Thoracic aorta (tissue), 2 donors: ENCODE data around the gene MIEF2. TPM values are rescaled to one million over a fixed set of nuclear protein-coding genes. Genes with fewer than 3 reads are reported as not detected.

Experiments
- ATAC-seq: fragments of 150-250 bp; one replicate; pipeline ENCODE4 v1.8.0; 2017; ENCODE audit warnings: low read depth; ENCODE audit not compliant: insufficient number of reproducible peaks, low FRiP score
- DNase-seq: peaks from one replicate; pipeline ENCODE4 v3.0.0-alpha.2; 2020; ENCODE audit warnings: low spot score
- H3K27ac ChIP-seq, 2 donors: fragments of 200-600 bp; sonication (generic); 1 replicate in 1 of 2; 2 replicates in 1 of 2; pipeline ENCODE4 v1.5.1; 2016; ENCODE audit warnings: mild to moderate bottlenecking in 2 of 2, moderate library complexity in 2 of 2
- H3K27me3 ChIP-seq: fragments of 200-600 bp; sonication (generic); replicated peaks from 2 replicates; pipeline ENCODE4 v1.6.0; 2016; ENCODE audit warnings: mild to moderate bottlenecking; ENCODE audit not compliant: insufficient read depth
- H3K36me3 ChIP-seq: fragments of 200-600 bp; sonication (generic); one replicate; pipeline ENCODE4 v1.5.1; 2016
- H3K4me1 ChIP-seq, 2 donors: fragments of 200-600 bp; sonication (generic); 1 replicate in 1 of 2; 2 replicates in 1 of 2; pipeline versions ENCODE4 v1.5.1 to v1.6.0; 2016; ENCODE audit warnings: low read depth in 2 of 2, mild to moderate bottlenecking in 1 of 2; ENCODE audit not compliant: control insufficient read depth in 1 of 2
- H3K4me3 ChIP-seq: fragments of 200-600 bp; sonication (generic); 2 replicates; pipeline ENCODE4 v1.5.1; 2016; ENCODE audit warnings: mild to moderate bottlenecking
- H3K9me3 ChIP-seq: fragments of 200-600 bp; sonication (generic); 2 replicates; pipeline ENCODE4 v1.5.1; 2016
- total RNA-seq, 2 donors: library from RNA; depleted of rRNA; stranded (reverse); fragments of >200 nt; gene quantifications; one replicate each; pipeline versions ENCODE4 v1.1.0 to v1.2.3, GENCODE V29; 2016
- TF ChIP-seq, protein P1 (sequence below): fragments of 200-600 bp; sonication (generic); IDR thresholded peaks from one replicate; pipeline ENCODE4 v1.5.1; 2019; ENCODE audit warnings: antibody characterized with exemption

The MIEF2 gene
- total RNA-seq, 2 donors from 2014 or later: 31.7 to 33.8 TPM

DNA sequence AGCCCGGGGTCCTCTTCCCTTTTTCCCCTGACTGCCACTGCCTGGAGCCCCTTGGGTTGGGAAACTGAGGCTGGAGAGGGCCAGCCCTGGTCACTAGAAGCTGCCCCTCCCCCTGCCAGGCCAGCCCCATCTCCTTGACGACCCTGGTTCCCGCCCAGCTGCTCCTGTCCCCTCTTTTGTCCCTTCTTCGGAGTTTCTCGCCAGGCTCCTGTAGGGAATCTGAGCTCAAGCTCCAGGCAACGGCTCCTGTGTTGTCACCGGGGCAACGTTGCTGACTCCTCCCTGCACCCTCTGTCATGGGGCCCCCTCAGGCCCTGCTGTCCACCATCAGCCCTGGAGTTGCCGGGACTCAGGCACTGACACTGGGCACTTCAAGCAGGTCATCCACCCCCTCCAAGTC lies 29.3 kb upstream of the MIEF2 start:
- DNase-seq (no peak), ATAC-seq (no peak)
- Histone ChIP-seq H3K36me3 (peaks cover 19% of the 10 kb centered on the region), H3K4me1 (peaks cover 6 to 16% of the 10 kb centered on the region in 2 donors), H3K27ac (no peak overlapping the region), H3K9me3 (no peaks in the 10 kb centered on the region), H3K27me3 (no peaks in the 10 kb centered on the region), H3K4me3 (no peak overlapping the region)
- TF ChIP-seq, protein P1, sequence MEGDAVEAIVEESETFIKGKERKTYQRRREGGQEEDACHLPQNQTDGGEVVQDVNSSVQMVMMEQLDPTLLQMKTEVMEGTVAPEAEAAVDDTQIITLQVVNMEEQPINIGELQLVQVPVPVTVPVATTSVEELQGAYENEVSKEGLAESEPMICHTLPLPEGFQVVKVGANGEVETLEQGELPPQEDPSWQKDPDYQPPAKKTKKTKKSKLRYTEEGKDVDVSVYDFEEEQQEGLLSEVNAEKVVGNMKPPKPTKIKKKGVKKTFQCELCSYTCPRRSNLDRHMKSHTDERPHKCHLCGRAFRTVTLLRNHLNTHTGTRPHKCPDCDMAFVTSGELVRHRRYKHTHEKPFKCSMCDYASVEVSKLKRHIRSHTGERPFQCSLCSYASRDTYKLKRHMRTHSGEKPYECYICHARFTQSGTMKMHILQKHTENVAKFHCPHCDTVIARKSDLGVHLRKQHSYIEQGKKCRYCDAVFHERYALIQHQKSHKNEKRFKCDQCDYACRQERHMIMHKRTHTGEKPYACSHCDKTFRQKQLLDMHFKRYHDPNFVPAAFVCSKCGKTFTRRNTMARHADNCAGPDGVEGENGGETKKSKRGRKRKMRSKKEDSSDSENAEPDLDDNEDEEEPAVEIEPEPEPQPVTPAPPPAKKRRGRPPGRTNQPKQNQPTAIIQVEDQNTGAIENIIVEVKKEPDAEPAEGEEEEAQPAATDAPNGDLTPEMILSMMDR: no peak

DNA sequence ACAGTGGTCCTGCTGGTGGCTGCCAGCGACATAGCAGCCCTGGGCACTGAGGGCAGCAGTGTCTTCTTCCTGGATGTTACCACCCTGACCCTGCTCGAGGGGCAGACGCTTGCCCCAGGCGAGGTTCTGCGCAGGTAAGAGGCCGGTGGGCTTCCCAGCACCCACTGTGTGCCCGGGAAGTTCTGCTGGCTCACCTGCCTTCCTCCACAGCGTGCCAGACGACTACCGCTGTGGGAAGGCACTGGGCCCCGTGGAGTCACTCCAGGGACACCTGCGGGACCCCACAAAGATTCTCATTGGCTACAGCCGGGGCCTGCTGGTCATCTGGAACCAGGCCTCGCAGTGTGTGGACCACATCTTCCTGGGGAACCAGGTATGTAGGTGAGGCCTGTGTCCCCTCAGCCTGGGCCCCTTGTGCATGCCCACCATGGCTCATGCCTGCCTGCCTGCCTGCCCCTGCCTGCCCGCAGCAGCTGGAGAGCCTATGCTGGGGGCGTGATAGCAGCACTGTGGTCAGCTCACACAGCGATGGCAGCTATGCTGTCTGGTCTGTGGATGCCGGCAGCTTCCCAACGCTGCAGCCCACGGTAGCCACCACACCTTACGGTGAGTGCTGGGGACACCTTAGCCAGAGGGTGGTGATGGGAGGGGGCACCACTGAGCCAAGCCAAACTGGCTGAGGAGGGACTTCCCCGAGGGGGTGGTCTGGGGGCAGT lies 26.5 kb upstream of the MIEF2 start:
- Histone ChIP-seq H3K36me3 (peaks cover 30% of the 10 kb centered on the region), H3K4me3 (no peak overlapping the region), H3K9me3 (no peaks in the 10 kb centered on the region), H3K27ac (no peak overlapping the region), H3K27me3 (no peaks in the 10 kb centered on the region), H3K4me1 (peaks cover 0 to 6% of the 10 kb centered on the region in 2 donors)
- ATAC-seq: no peak
- TF ChIP-seq, protein P1: no peak
- no peak for DNase-seq

DNA sequence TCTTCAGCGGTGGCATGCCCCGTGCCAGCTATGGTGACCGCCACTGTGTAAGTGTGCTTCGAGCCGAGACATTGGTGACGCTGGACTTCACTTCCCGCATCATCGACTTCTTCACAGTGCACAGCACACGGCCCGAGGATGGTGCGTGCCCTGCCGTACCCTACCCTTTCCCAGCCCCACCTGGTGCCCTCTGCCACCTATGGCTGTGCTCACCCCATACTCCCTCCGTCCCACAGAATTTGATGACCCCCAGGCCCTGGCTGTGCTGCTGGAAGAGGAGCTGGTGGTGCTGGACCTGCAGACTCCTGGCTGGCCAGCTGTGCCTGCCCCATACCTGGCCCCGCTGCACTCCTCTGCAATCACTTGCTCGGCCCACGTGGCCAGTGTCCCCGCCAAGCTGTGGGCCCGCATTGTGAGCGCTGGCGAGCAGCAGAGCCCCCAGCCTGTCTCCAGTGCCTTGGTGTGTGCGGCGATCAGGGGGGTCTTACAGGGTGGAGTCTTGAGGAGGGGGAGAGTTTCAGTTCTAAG lies 25.5 kb upstream of the MIEF2 start:
- no peaks in the 10 kb centered on the region for H3K9me3 ChIP-seq
- peaks cover 0 to 6% of the 10 kb centered on the region in 2 donors for H3K4me1 ChIP-seq
- TF ChIP-seq, protein P1: no peak
- no peak overlapping the region for H3K4me3 ChIP-seq
- peaks cover 30% of the 10 kb centered on the region for H3K36me3 ChIP-seq
- DNase-seq (no peak), ATAC-seq (no peak)
- H3K27ac ChIP-seq: peak overlapping the region in 1 of 2 donors; percentile 74
- no peaks in the 10 kb centered on the region for H3K27me3 ChIP-seq

DNA sequence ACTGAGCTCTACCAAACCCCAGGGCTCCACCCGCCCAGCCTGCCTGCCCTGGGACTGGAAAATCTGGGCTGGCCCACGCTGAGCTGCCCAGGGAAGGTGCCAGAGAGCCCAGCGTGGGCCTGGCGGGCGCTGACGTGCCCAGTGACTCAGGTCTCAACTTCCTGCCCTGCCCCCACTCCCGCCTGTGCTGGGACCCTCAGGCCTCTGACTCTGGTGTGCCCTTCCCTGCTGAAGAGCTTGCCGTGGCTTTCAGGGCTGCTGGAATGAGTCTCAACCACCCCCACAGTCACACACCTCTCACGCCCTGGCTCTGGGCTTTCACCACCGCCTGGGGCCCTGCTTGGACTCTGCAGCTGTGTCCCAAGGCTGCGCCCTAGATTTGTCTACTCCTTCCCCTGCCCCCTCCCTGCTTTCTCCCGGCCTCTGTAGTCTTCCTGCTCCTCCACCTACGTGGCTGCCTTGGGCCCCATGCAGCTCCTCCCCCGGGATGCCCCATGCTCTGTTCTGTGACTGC lies 24.7 kb upstream of the MIEF2 start:
- H3K4me3 ChIP-seq: no peak overlapping the region
- TF ChIP-seq, protein P1: no peak
- ATAC-seq (peak; percentile 53), DNase-seq (no peak)
- peak overlapping the region; percentile 23 to 74 for H3K27ac ChIP-seq
- H3K4me1 ChIP-seq: peaks cover 0 to 6% of the 10 kb centered on the region in 2 donors
- H3K27me3 ChIP-seq: no peaks in the 10 kb centered on the region
- no peaks in the 10 kb centered on the region for H3K9me3 ChIP-seq
- peaks cover 30% of the 10 kb centered on the region for H3K36me3 ChIP-seq

DNA sequence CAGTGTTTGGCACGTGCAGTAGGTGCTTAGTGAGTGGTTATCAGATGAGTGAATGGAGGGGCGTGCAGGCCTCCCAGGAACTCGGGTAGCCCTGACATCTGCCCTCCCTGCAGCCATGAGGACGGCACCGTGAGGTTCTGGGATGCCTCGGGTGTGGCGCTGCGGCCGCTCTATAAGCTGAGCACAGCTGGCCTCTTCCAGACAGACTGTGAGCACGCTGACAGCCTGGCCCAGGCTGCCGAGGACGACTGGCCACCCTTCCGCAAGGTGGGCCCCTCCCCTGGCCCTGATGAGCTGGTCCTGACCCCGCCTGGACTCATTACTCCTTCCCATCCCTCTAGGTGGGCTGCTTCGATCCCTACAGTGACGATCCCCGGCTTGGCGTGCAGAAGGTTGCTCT lies 24.0 kb upstream of the MIEF2 start:
- H3K27ac ChIP-seq: no peak overlapping the region
- no peak for ATAC-seq

More for the DNA sequence above, 24.0 kb upstream of the MIEF2 start:
- peaks cover 0 to 6% of the 10 kb centered on the region in 2 donors for H3K4me1 ChIP-seq
- H3K9me3 ChIP-seq: no peaks in the 10 kb centered on the region
- peaks cover 33% of the 10 kb centered on the region for H3K36me3 ChIP-seq
- DNase-seq: no peak
- no peaks in the 10 kb centered on the region for H3K27me3 ChIP-seq
- TF ChIP-seq, protein P1: no peak
- H3K4me3 ChIP-seq: no peak overlapping the region
